HEK293T (cell line): ENCODE data around the gene HIVEP3.

Experiments used
- BHLHE40 ChIP-seq: fragments of 450-650 bp; IDR thresholded peaks from 2 replicates; pipeline ENCODE4 v1.6.1; 2016; ENCODE audit warnings: mild to moderate bottlenecking, moderate library complexity, borderline replicate concordance
- FOXA1 ChIP-seq: fragments of 450-650 bp; IDR thresholded peaks from 2 replicates; pipeline ENCODE4 v1.6.1; 2016; ENCODE audit warnings: mild to moderate bottlenecking
- FOXK2 ChIP-seq: fragments of 450-650 bp; IDR thresholded peaks from 2 replicates; pipeline ENCODE4 v1.6.1; 2016; ENCODE audit warnings: mild to moderate bottlenecking
- FOXM1 ChIP-seq: fragments of 450-650 bp; IDR thresholded peaks from 2 replicates; pipeline ENCODE4 v1.6.1; 2017; ENCODE audit warnings: mild to moderate bottlenecking, borderline replicate concordance
- HDGF ChIP-seq: fragments of 450-650 bp; IDR thresholded peaks from 2 replicates; pipeline ENCODE4 v1.6.1; 2017; ENCODE audit warnings: antibody characterized with exemption, borderline replicate concordance
- PKNOX1 ChIP-seq: fragments of 450-650 bp; IDR thresholded peaks from 2 replicates; pipeline ENCODE4 v1.6.1; 2016
- SP1 ChIP-seq: fragments of 450-650 bp; IDR thresholded peaks from 2 replicates; pipeline ENCODE4 v1.6.1; 2017
- ZNF384 ChIP-seq: fragments of 450-650 bp; IDR thresholded peaks from 2 replicates; pipeline ENCODE4 v1.6.1; 2016

- TF ChIP-seq HDGF (no peak), FOXA1 (no peak), PKNOX1 (no peak), SP1 (no peak), ZNF384 (no peak), FOXM1 (no peak), BHLHE40 (no peak), FOXK2 (no peak)
Measured at GRCh38 chr1:41675401-41675800, 243.3 kb downstream of the HIVEP3 start.
